ENCODE measurements around the gene ABHD16B. TPM values are rescaled to one million over a fixed set of nuclear protein-coding genes. Genes with fewer than 3 reads are reported as not detected.

Gene ABHD16B
- total and polyA plus RNA-seq, 2 of the 13 experiments (the other 11 are each of a cell fraction or from before 2014, with no cell fraction given): not detected

DNA sequence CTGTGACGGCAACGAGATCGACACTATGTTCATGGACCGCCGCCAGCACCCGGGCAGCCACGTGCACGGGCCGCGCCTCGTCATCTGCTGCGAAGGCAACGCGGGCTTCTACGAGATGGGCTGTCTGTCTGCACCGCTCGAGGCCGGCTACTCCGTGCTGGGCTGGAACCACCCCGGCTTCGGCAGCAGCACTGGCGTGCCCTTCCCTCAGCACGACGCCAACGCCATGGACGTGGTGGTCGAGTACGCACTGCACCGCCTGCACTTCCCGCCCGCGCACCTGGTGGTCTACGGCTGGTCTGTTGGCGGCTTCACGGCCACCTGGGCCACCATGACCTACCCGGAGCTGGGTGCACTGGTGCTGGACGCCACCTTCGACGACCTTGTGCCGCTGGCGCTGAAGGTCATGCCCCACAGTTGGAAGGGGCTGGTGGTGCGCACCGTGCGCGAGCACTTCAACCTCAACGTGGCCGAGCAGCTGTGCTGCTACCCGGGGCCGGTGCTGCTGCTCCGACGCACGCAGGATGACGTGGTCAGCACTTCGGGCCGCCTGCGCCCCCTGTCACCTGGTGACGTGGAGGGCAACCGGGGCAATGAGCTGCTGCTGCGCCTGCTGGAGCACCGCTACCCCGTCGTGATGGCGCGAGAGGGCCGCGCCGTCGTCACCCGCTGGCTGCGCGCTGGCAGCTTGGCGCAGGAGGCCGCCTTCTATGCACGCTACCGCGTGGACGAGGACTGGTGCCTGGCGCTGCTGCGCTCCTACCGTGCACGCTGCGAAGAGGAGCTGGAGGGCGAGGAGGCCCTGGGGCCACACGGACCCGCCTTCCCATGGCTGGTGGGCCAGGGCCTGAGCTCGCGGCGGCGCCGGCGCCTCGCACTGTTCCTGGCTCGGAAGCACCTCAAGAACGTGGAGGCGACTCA is 943 bp downstream of the ABHD16B start (continued):
- no peak for TF ChIP-seq ZNF362 (CRISPR knock-in tag; IDR thresholded peaks at IDR 0.05; ENCODE audit: borderline replicate concordance)
- TF ChIP-seq, protein P1, sequence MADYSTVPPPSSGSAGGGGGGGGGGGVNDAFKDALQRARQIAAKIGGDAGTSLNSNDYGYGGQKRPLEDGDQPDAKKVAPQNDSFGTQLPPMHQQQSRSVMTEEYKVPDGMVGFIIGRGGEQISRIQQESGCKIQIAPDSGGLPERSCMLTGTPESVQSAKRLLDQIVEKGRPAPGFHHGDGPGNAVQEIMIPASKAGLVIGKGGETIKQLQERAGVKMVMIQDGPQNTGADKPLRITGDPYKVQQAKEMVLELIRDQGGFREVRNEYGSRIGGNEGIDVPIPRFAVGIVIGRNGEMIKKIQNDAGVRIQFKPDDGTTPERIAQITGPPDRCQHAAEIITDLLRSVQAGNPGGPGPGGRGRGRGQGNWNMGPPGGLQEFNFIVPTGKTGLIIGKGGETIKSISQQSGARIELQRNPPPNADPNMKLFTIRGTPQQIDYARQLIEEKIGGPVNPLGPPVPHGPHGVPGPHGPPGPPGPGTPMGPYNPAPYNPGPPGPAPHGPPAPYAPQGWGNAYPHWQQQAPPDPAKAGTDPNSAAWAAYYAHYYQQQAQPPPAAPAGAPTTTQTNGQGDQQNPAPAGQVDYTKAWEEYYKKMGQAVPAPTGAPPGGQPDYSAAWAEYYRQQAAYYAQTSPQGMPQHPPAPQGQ (CRISPR knock-in tag; IDR thresholded peaks at IDR 0.05; ENCODE audit: borderline replicate concordance): no peak
- no peak for TF ChIP-seq IRF1 (CRISPR knock-in tag; IDR thresholded peaks at IDR 0.05; ENCODE audit: low read depth)
- TF ChIP-seq, protein P2, sequence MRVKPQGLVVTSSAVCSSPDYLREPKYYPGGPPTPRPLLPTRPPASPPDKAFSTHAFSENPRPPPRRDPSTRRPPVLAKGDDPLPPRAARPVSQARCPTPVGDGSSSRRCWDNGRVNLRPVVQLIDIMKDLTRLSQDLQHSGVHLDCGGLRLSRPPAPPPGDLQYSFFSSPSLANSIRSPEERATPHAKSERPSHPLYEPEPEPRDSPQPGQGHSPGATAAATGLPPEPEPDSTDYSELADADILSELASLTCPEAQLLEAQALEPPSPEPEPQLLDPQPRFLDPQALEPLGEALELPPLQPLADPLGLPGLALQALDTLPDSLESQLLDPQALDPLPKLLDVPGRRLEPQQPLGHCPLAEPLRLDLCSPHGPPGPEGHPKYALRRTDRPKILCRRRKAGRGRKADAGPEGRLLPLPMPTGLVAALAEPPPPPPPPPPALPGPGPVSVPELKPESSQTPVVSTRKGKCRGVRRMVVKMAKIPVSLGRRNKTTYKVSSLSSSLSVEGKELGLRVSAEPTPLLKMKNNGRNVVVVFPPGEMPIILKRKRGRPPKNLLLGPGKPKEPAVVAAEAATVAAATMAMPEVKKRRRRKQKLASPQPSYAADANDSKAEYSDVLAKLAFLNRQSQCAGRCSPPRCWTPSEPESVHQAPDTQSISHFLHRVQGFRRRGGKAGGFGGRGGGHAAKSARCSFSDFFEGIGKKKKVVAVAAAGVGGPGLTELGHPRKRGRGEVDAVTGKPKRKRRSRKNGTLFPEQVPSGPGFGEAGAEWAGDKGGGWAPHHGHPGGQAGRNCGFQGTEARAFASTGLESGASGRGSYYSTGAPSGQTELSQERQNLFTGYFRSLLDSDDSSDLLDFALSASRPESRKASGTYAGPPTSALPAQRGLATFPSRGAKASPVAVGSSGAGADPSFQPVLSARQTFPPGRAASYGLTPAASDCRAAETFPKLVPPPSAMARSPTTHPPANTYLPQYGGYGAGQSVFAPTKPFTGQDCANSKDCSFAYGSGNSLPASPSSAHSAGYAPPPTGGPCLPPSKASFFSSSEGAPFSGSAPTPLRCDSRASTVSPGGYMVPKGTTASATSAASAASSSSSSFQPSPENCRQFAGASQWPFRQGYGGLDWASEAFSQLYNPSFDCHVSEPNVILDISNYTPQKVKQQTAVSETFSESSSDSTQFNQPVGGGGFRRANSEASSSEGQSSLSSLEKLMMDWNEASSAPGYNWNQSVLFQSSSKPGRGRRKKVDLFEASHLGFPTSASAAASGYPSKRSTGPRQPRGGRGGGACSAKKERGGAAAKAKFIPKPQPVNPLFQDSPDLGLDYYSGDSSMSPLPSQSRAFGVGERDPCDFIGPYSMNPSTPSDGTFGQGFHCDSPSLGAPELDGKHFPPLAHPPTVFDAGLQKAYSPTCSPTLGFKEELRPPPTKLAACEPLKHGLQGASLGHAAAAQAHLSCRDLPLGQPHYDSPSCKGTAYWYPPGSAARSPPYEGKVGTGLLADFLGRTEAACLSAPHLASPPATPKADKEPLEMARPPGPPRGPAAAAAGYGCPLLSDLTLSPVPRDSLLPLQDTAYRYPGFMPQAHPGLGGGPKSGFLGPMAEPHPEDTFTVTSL (CRISPR knock-in tag; IDR thresholded peaks at IDR 0.05; ENCODE audit: borderline replicate concordance): no peak
- no peak for TF ChIP-seq ZNF383 (CRISPR knock-in tag; IDR thresholded peaks at IDR 0.05; ENCODE audit: borderline replicate concordance)
- TF ChIP-seq ZMAT3 (CRISPR knock-in tag; conservative IDR thresholded peaks at IDR 0.05): no peak
- TF ChIP-seq, protein P3, sequence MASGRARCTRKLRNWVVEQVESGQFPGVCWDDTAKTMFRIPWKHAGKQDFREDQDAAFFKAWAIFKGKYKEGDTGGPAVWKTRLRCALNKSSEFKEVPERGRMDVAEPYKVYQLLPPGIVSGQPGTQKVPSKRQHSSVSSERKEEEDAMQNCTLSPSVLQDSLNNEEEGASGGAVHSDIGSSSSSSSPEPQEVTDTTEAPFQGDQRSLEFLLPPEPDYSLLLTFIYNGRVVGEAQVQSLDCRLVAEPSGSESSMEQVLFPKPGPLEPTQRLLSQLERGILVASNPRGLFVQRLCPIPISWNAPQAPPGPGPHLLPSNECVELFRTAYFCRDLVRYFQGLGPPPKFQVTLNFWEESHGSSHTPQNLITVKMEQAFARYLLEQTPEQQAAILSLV (CRISPR knock-in tag; IDR thresholded peaks at IDR 0.05; ENCODE audit: borderline replicate concordance): peak; percentile 42; the same call in 1 of the 2 replicates
- TF ChIP-seq ARNTL (CRISPR knock-in tag; IDR thresholded peaks at IDR 0.05): no peak
- no peak for TF ChIP-seq SMAD9 (CRISPR knock-in tag; IDR thresholded peaks at IDR 0.05)
- TF ChIP-seq CBX1 (IDR thresholded peaks at IDR 0.05; ENCODE audit: low read depth): no peak
- peak; percentile 92; the same call in 1 of the 2 replicates for TF ChIP-seq ZC3H13 (CRISPR knock-in tag; IDR thresholded peaks at IDR 0.05)
- TF ChIP-seq SPEN (CRISPR knock-in tag; IDR thresholded peaks at IDR 0.05; ENCODE audit: low read depth): no peak
- TF ChIP-seq ZNF589 (CRISPR knock-in tag; conservative IDR thresholded peaks at IDR 0.05): no peak
- TF ChIP-seq POLR2AphosphoS5 (IDR thresholded peaks at IDR 0.05; ENCODE audit: low read depth, low read length): no peak
- no peak for TF ChIP-seq ZNF468 (CRISPR knock-in tag; IDR thresholded peaks at IDR 0.05)
- no peak for TF ChIP-seq ZNF225 (CRISPR knock-in tag; IDR thresholded peaks at IDR 0.05)
- peak; percentile 76 for TF ChIP-seq HOXA3 (CRISPR knock-in tag; IDR thresholded peaks at IDR 0.05)

All from HepG2 (cell line).